ENCODE measurements around the gene GAN. TPM values are rescaled to one million over a fixed set of nuclear protein-coding genes. Genes with fewer than 3 reads are reported as not detected.
A peak's percentile ranks its signal among the peaks of the same experiment; 100 is the strongest.

Gene GAN
- total and polyA plus RNA-seq, 9 of the 15 experiments (the other 6 are each of a cell fraction or from before 2014, with no cell fraction given): 0.83 to 15.1 (median 5.2) TPM

DNA sequence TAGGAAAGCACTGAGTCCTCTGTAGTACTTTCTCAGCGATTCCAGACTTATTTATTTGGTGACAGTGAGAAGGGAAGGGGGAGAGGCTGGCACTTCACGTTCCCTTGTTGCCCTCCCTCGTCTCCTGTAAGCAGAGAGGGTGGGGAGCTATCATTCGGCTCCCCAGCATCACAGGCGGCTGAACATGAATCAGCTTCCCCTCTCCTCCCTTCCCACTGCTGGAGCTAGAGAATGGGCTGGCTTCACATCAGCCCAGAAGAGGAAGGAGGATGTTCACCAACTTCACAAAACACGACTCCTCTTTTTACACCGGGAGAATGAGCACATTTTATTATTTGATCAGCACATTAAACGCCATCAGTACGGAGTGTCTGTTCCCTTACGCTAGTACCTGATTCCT, 123.1 kb downstream of the GAN start:
- CTCF ChIA-PET (ENCODE audit: low intra/inter-chr PET ratio): no interaction called here

More for the DNA sequence above, 123.1 kb downstream of the GAN start:
- no peaks in the 10 kb centered on the region for H3K36me3 ChIP-seq (ENCODE audit: control insufficient read depth, insufficient read depth, low read length)
- 18% methylated on average over 10 of the region's 10 CpGs for WGBS (ENCODE audit: insufficient coverage, low coverage, missing lambda C conversion rate)
- TF ChIP-seq ZNF445 (CRISPR knock-in tag; IDR thresholded peaks at IDR 0.05; ENCODE audit: low read depth) (no peak), ILF3 (IDR thresholded peaks at IDR 0.05; ENCODE audit: borderline replicate concordance) (no peak), ZNF584 (CRISPR knock-in tag; IDR thresholded peaks at IDR 0.05; ENCODE audit: low read depth) (no peak), CTBP1 (IDR thresholded peaks at IDR 0.05; ENCODE audit: borderline replicate concordance) (peak; percentile 43; the same call in 1 of the 2 replicates), ESRRA (IDR thresholded peaks at IDR 0.05; ENCODE audit: borderline replicate concordance, low read depth) (no peak)
- TF ChIP-seq, protein P1, sequence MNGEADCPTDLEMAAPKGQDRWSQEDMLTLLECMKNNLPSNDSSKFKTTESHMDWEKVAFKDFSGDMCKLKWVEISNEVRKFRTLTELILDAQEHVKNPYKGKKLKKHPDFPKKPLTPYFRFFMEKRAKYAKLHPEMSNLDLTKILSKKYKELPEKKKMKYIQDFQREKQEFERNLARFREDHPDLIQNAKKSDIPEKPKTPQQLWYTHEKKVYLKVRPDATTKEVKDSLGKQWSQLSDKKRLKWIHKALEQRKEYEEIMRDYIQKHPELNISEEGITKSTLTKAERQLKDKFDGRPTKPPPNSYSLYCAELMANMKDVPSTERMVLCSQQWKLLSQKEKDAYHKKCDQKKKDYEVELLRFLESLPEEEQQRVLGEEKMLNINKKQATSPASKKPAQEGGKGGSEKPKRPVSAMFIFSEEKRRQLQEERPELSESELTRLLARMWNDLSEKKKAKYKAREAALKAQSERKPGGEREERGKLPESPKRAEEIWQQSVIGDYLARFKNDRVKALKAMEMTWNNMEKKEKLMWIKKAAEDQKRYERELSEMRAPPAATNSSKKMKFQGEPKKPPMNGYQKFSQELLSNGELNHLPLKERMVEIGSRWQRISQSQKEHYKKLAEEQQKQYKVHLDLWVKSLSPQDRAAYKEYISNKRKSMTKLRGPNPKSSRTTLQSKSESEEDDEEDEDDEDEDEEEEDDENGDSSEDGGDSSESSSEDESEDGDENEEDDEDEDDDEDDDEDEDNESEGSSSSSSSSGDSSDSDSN (IDR thresholded peaks at IDR 0.05; ENCODE audit: borderline replicate concordance in 1 of 2, low read depth in 2 of 2, low read length in 2 of 2): peak in 1 of 2 experiments; percentile 42; a peak in 1 of 4 replicates
- TF ChIP-seq, protein P2, sequence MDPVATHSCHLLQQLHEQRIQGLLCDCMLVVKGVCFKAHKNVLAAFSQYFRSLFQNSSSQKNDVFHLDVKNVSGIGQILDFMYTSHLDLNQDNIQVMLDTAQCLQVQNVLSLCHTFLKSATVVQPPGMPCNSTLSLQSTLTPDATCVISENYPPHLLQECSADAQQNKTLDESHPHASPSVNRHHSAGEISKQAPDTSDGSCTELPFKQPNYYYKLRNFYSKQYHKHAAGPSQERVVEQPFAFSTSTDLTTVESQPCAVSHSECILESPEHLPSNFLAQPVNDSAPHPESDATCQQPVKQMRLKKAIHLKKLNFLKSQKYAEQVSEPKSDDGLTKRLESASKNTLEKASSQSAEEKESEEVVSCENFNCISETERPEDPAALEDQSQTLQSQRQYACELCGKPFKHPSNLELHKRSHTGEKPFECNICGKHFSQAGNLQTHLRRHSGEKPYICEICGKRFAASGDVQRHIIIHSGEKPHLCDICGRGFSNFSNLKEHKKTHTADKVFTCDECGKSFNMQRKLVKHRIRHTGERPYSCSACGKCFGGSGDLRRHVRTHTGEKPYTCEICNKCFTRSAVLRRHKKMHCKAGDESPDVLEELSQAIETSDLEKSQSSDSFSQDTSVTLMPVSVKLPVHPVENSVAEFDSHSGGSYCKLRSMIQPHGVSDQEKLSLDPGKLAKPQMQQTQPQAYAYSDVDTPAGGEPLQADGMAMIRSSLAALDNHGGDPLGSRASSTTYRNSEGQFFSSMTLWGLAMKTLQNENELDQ (CRISPR knock-in tag; IDR thresholded peaks at IDR 0.05; ENCODE audit: borderline replicate concordance): no peak
- no peaks in the 10 kb centered on the region; a peak in 3 of 5 replicates for H3K4me1 ChIP-seq (replicated peaks in 1 of 2; ENCODE audit: control insufficient read depth in 2 of 2, insufficient read depth in 2 of 2, low read length in 2 of 2)
- H3K79me2 ChIP-seq (ENCODE audit: control insufficient read depth, insufficient read depth, low read length): no peaks in the 10 kb centered on the region
- 0 out of 2 replicates have a peak overlapping the region, but pooled peaks have one; percentile 5 for H2AFZ ChIP-seq (ENCODE audit: low read depth, low read length)
- intact Hi-C loops (cut with micrococcal nuclease) (no loop called here), in situ Hi-C loops (cut with MboI) (no loop called here)
- no TSS peak for BruUV-seq (replicated peaks)
- DNase-seq (ENCODE audit: extremely low read depth in 1 of 4, low spot score in 3 of 4): no peak
- no peaks in the 10 kb centered on the region for H4K20me1 ChIP-seq (replicated peaks; ENCODE audit: control insufficient read depth, insufficient read depth, low read length)
- H3K9ac ChIP-seq (ENCODE audit: insufficient read depth in 1 of 2, low read depth in 2 of 2, low read length in 2 of 2): no peak overlapping the region; a peak in 1 of 4 replicates
- POLR2A ChIA-PET: interaction anchor here (4.7 kb wide), 1 partner anchor 7 kb away, joined by 24 read pairs; no protein-coding TSS in a partner anchor
- peak; percentile 24; the same call in 2 of the 3 replicates for ATAC-seq
- H3K4me3 ChIP-seq: no peak overlapping the region
- H3K27ac ChIP-seq (ENCODE audit: extremely low read depth, low read depth, low read length): no peak overlapping the region
- H3K4me2 ChIP-seq (ENCODE audit: insufficient read depth, low read length): no peak overlapping the region
- no peak for FAIRE-seq
- no peaks in the 10 kb centered on the region for H3K9me1 ChIP-seq (ENCODE audit: control insufficient read depth, insufficient read depth, low read length)
- peaks cover 46 to 57% of the 10 kb centered on the region in 2 experiments for H3K27me3 ChIP-seq (ENCODE audit: control insufficient read depth in 2 of 2, insufficient read depth in 2 of 2, low read length in 2 of 2)
- H3K9me3 ChIP-seq (replicated peaks; ENCODE audit: control insufficient read depth, insufficient read depth, low read depth, low read length): no peaks in the 10 kb centered on the region

Other genes starting within 250 kb of the GAN start
- gene C16orf46, start 237.7 kb upstream of the GAN start, total RNA-seq (2014; rRNA removed): 0.54 TPM in 1 of 2 replicates, not detected in the other
- gene C16orf46, start 237.7 kb upstream of the GAN start, total RNA-seq (2014; rRNA removed; fragmentation: Illumina TruSeq; extraction: Trizol): 0.19 TPM in 1 of 2 replicates, not detected in the other
- 0.23 and 0.33 TPM in 2 replicates for gene C16orf46, start 237.7 kb upstream of the GAN start, total RNA-seq (2015; rRNA removed; fragmentation: Illumina TruSeq; extraction: Trizol)
- gene C16orf46, start 237.7 kb upstream of the GAN start, total RNA-seq (2021): 0.47 and 1.0 TPM in 2 replicates
- gene C16orf46, start 237.7 kb upstream of the GAN start, polyA plus RNA-seq (2011; rRNA removed): 0.35 and 0.36 TPM in 2 replicates
- 0.98 TPM in 1 of 2 replicates, not detected in the other for gene C16orf46, start 237.7 kb upstream of the GAN start, polyA plus RNA-seq (2014; fragmentation: Illumina TruSeq; extraction: Trizol)
- gene C16orf46, start 237.7 kb upstream of the GAN start, polyA plus RNA-seq (2014; fragmentation: Nextera tagmentation; extraction: Ambion mirVana): under 1 TPM; 0.10 to 0.13 TPM
- gene C16orf46, start 237.7 kb upstream of the GAN start, polyA plus RNA-seq (2014; rRNA removed): 0.52 and 1.7 TPM in 2 replicates
- 61.0 and 69.3 TPM in 2 replicates for gene GCSH, start 218.6 kb upstream of the GAN start, total RNA-seq (2014; rRNA removed)
- gene GCSH, start 218.6 kb upstream of the GAN start, total RNA-seq (2014; rRNA removed; fragmentation: Illumina TruSeq; extraction: Trizol): 121 and 129 TPM in 2 replicates
- gene GCSH, start 218.6 kb upstream of the GAN start, total RNA-seq (2015; rRNA removed; fragmentation: Illumina TruSeq; extraction: Trizol): 108 and 119 TPM in 2 replicates
- 89.0 and 89.7 TPM in 2 replicates for gene GCSH, start 218.6 kb upstream of the GAN start, total RNA-seq (2021)
- gene GCSH, start 218.6 kb upstream of the GAN start, polyA plus RNA-seq (2011; rRNA removed): 33.2 and 61.1 TPM in 2 replicates
- 94.4 and 109 TPM in 2 replicates for gene GCSH, start 218.6 kb upstream of the GAN start, polyA plus RNA-seq (2014; fragmentation: Illumina TruSeq; extraction: Trizol)
- gene GCSH, start 218.6 kb upstream of the GAN start, polyA plus RNA-seq (2014; fragmentation: Nextera tagmentation; extraction: Ambion mirVana): 10 to 100 TPM; 35.0 to 35.2 TPM
- gene GCSH, start 218.6 kb upstream of the GAN start, polyA plus RNA-seq (2014; rRNA removed): 115 TPM in 2 replicates
- gene BCO1, start 76.3 kb upstream of the GAN start, total RNA-seq (2014; rRNA removed): not detected in 2 replicates
- not detected in 2 replicates for gene BCO1, start 76.3 kb upstream of the GAN start, total RNA-seq (2014; rRNA removed; fragmentation: Illumina TruSeq; extraction: Trizol)
- gene BCO1, start 76.3 kb upstream of the GAN start, total RNA-seq (2015; rRNA removed; fragmentation: Illumina TruSeq; extraction: Trizol): not detected in 2 replicates
- gene BCO1, start 76.3 kb upstream of the GAN start, total RNA-seq (2021): not detected in 2 replicates
- gene BCO1, start 76.3 kb upstream of the GAN start, polyA plus RNA-seq (2011; rRNA removed): not detected in 2 replicates
- gene BCO1, start 76.3 kb upstream of the GAN start, polyA plus RNA-seq (2014; fragmentation: Illumina TruSeq; extraction: Trizol): not detected in 2 replicates
- not detected for gene BCO1, start 76.3 kb upstream of the GAN start, polyA plus RNA-seq (2014; fragmentation: Nextera tagmentation; extraction: Ambion mirVana)
- gene BCO1, start 76.3 kb upstream of the GAN start, polyA plus RNA-seq (2014; rRNA removed): not detected in 2 replicates
- 16.1 and 19.1 TPM in 2 replicates for gene CMIP, start 129.8 kb downstream of the GAN start, total RNA-seq (2014; rRNA removed)
- gene CMIP, start 129.8 kb downstream of the GAN start, total RNA-seq (2014; rRNA removed; fragmentation: Illumina TruSeq; extraction: Trizol): 10.3 and 10.8 TPM in 2 replicates
- 9.7 and 11.5 TPM in 2 replicates for gene CMIP, start 129.8 kb downstream of the GAN start, total RNA-seq (2015; rRNA removed; fragmentation: Illumina TruSeq; extraction: Trizol)
- gene CMIP, start 129.8 kb downstream of the GAN start, total RNA-seq (2021): 66.4 and 82.5 TPM in 2 replicates
- 8.1 and 19.2 TPM in 2 replicates for gene CMIP, start 129.8 kb downstream of the GAN start, polyA plus RNA-seq (2011; rRNA removed)
- gene CMIP, start 129.8 kb downstream of the GAN start, polyA plus RNA-seq (2014; fragmentation: Illumina TruSeq; extraction: Trizol): 39.4 and 41.6 TPM in 2 replicates
- 1 to 10 TPM in 1 of 2 experiments, under 1 TPM in 1; 0.94 to 1.9 TPM for gene CMIP, start 129.8 kb downstream of the GAN start, polyA plus RNA-seq (2014; fragmentation: Nextera tagmentation; extraction: Ambion mirVana)
- gene CMIP, start 129.8 kb downstream of the GAN start, polyA plus RNA-seq (2014; rRNA removed): 15.6 and 21.0 TPM in 2 replicates